Measurements from ENCODE around the gene NPEPL1.

NPEPL1 gene

DNA sequence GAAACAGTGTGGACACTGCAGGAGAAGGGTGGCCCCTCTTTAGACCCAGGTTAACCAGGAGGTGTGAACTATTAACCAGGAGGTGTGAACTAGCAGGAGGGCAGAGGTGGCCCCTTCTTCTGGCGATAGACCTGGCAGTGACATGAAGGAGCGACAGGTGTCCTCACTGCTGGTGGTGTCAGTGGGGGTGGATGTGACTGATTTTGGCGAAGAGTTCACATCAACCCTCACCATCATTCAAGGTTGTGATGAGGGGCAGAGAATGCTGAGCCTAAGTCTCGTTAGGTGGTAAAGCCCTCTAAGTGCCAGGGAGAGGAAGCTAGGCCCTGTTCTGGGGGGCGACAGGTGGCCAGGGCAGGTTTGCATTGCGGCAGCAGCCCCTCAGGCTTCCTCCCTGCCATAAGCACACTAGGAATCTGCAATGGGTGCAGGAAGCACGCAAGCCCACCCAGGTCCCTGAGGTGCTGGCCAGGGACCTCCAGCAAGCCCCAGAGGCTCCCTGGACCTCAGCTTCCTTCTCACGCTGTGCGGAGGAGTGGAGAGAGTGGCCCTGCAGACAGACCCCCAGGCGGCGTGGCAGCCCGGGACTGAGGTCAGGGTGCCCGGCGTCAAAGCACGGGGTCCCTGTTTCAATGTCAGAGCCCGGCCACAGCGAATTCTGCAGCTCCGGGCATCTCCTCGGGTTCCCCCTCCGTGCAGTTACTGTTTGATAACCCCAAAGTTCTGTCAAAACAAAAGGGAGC lies 13.7 kb downstream of the NPEPL1 start:
- Histone ChIP-seq H3K4me1 (ENCODE audit: control insufficient read depth in 5 of 5, insufficient read depth in 5 of 5, low read length in 5 of 5) (peaks cover 0 to 7% (median 0%) of the 10 kb centered on the region in 5 donors), H3K9ac (ENCODE audit: low read length in 5 of 5) (no peak overlapping the region), H3K9me3 (ENCODE audit: control insufficient read depth in 5 of 5, low read length in 5 of 5) (no peaks in the 10 kb centered on the region), H3K4me3 (ENCODE audit: low read depth in 1 of 5, low read length in 5 of 5) (no peak overlapping the region), H3K27ac (ENCODE audit: low read depth, low read length) (no peak overlapping the region), H3K36me3 (ENCODE audit: control insufficient read depth in 5 of 5, insufficient read depth in 5 of 5, low read length in 5 of 5) (peaks cover 10 to 78% (median 60%) of the 10 kb centered on the region in 5 donors), H3K27me3 (ENCODE audit: control insufficient read depth in 5 of 5, insufficient read depth in 4 of 5, low read length in 5 of 5) (no peaks in the 10 kb centered on the region)

GRCh38 chr20:58706975-58707681 lies 14.5 kb downstream of the NPEPL1 start:
- no peak overlapping the region for H3K4me3 ChIP-seq (ENCODE audit: low read depth in 1 of 5, low read length in 5 of 5)
- no peaks in the 10 kb centered on the region for H3K4me1 ChIP-seq (ENCODE audit: control insufficient read depth in 5 of 5, insufficient read depth in 5 of 5, low read length in 5 of 5)
- H3K36me3 ChIP-seq (ENCODE audit: control insufficient read depth in 5 of 5, insufficient read depth in 5 of 5, low read length in 5 of 5), result peaks cover 10 to 77% (median 52%) of the 10 kb centered on the region in 5 donors
- H3K9ac ChIP-seq (ENCODE audit: low read length in 5 of 5), result no peak overlapping the region
- H3K27me3 ChIP-seq (ENCODE audit: control insufficient read depth in 5 of 5, insufficient read depth in 4 of 5, low read length in 5 of 5), result no peaks in the 10 kb centered on the region
- H3K9me3 ChIP-seq (ENCODE audit: control insufficient read depth in 5 of 5, low read length in 5 of 5), result no peaks in the 10 kb centered on the region
- no peak overlapping the region for H3K27ac ChIP-seq (ENCODE audit: low read depth, low read length)

DNA sequence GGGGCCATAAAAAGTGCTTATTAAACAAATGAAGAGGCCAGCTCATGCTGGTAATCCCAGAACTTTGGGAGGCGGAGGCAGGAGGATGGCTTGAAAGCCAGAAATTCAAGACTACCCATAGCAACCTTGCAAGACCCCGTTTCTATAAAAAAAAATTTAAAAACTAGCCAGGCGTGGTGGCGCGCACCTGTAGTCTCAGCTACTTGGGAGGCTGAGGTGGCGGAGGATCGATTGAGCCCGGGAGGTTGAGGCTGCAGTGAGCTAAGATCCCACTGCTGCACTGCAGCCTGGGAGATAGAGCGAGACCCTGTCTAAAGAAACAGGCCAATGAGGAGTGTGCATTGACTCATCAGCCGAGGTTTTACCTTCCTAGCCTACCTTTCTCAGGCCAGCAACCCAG lies 15.2 kb downstream of the NPEPL1 start:
- no peak overlapping the region for H3K4me3 ChIP-seq (ENCODE audit: low read depth in 1 of 5, low read length in 5 of 5)
- H3K27me3 ChIP-seq (ENCODE audit: control insufficient read depth in 5 of 5, insufficient read depth in 4 of 5, low read length in 5 of 5), result no peaks in the 10 kb centered on the region
- no peak overlapping the region for H3K27ac ChIP-seq (ENCODE audit: low read depth, low read length)
- H3K36me3 ChIP-seq (ENCODE audit: control insufficient read depth in 5 of 5, insufficient read depth in 5 of 5, low read length in 5 of 5), result peaks cover 5 to 76% (median 51%) of the 10 kb centered on the region in 5 donors
- no peaks in the 10 kb centered on the region for H3K9me3 ChIP-seq (ENCODE audit: control insufficient read depth in 5 of 5, low read length in 5 of 5)
- no peaks in the 10 kb centered on the region for H3K4me1 ChIP-seq (ENCODE audit: control insufficient read depth in 5 of 5, insufficient read depth in 5 of 5, low read length in 5 of 5)
- no peak overlapping the region for H3K9ac ChIP-seq (ENCODE audit: low read length in 5 of 5)

GRCh38 chr20:58708246-58708931 lies 15.8 kb downstream of the NPEPL1 start:
- Histone ChIP-seq H3K27ac (ENCODE audit: low read depth, low read length) (no peak overlapping the region), H3K4me1 (ENCODE audit: control insufficient read depth in 5 of 5, insufficient read depth in 5 of 5, low read length in 5 of 5) (no peaks in the 10 kb centered on the region), H3K4me3 (ENCODE audit: low read depth in 1 of 5, low read length in 5 of 5) (no peak overlapping the region), H3K9ac (ENCODE audit: low read length in 5 of 5) (no peak overlapping the region), H3K27me3 (ENCODE audit: control insufficient read depth in 5 of 5, insufficient read depth in 4 of 5, low read length in 5 of 5) (no peaks in the 10 kb centered on the region), H3K36me3 (ENCODE audit: control insufficient read depth in 5 of 5, insufficient read depth in 5 of 5, low read length in 5 of 5) (peaks cover 5 to 71% (median 46%) of the 10 kb centered on the region in 5 donors), H3K9me3 (ENCODE audit: control insufficient read depth in 5 of 5, low read length in 5 of 5) (no peaks in the 10 kb centered on the region)

DNA sequence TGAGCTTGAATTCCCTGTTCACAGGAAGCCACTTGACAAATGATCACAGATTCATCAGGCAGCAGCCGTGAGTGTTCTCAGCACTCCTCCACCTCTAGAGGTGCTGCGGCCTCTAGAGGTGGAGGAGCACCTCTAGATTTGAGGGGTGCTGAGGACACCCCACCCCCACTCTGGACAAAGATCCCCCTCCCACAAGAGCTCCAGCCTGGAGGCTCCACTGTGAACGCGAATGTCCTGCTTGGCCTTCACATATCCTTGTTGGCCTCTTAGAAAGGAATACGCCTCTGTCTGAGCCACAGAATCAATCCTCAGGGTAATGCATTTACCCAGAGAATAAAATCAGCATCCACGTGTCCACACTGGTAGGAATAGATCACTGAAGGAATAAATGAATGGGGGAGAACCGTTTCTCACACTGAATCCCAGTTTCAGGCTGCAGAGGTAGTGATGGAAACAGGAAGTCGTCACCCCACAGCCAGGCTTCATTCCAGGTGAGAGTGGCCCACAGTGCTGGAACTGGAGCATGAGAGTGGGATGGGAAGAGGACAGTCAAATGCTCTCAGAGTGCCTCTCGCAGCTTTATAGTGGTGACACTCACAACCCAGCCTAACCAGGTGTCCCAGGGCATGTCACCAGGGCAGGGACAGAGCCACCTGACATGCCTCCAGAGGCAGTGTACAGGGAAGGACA lies 16.6 kb downstream of the NPEPL1 start:
- no peak overlapping the region for H3K9ac ChIP-seq (ENCODE audit: low read length in 5 of 5)
- H3K4me3 ChIP-seq (ENCODE audit: low read depth in 1 of 5, low read length in 5 of 5), result no peak overlapping the region
- H3K4me1 ChIP-seq (ENCODE audit: control insufficient read depth in 5 of 5, insufficient read depth in 5 of 5, low read length in 5 of 5), result no peaks in the 10 kb centered on the region
- H3K9me3 ChIP-seq (ENCODE audit: control insufficient read depth in 5 of 5, low read length in 5 of 5), result no peaks in the 10 kb centered on the region
- H3K36me3 ChIP-seq (ENCODE audit: control insufficient read depth in 5 of 5, insufficient read depth in 5 of 5, low read length in 5 of 5), result peaks cover 4 to 71% (median 45%) of the 10 kb centered on the region in 5 donors
- H3K27me3 ChIP-seq (ENCODE audit: control insufficient read depth in 5 of 5, insufficient read depth in 4 of 5, low read length in 5 of 5), result no peaks in the 10 kb centered on the region
- H3K27ac ChIP-seq (ENCODE audit: low read depth, low read length), result no peak overlapping the region

- no peaks in the 10 kb centered on the region for H3K9me3 ChIP-seq (ENCODE audit: control insufficient read depth in 5 of 5, low read length in 5 of 5)
- no peaks in the 10 kb centered on the region for H3K4me1 ChIP-seq (ENCODE audit: control insufficient read depth in 5 of 5, insufficient read depth in 5 of 5, low read length in 5 of 5)
- no peaks in the 10 kb centered on the region for H3K27me3 ChIP-seq (ENCODE audit: control insufficient read depth in 5 of 5, insufficient read depth in 4 of 5, low read length in 5 of 5)
Observed at GRCh38 chr20:58709703-58710039, 17.1 kb downstream of the NPEPL1 start.

DNA sequence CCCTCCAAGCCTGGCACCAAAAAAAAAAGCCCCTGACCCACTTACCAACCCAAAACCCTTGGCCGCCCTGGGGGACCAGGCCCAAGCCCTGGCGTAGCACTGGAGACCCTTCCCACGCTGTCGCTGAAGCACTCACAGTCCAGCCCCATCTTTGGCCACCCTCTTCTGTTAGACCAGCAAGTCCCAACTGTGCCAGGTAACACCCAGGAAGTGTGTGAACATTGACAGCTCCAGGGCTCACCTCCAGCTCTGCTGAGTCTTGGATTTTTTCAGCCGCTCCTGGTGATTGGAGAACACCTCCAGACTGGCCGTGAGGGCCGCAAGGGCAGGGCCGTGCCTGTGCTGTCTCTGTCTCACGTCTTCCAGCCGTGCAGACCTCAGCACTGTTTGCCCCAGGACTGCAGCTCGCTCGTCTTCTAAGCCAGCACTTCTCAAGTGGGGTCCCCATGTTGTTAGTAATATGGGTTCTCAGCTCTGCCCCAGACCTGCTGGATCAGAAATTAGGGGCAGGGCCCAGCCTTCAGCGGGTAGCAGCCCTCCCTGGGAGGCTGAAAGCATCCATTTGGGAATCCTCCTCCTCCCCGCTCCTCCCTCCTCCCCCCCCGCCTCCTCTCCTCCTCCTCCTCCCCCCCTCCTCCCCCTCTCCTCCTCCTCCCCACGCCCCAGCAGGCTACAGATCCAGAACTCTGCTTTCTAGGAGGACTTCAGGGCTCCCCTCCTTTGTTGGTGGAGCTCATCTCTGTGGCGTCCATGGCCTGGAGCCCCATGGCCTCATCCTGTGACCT lies 18.1 kb downstream of the NPEPL1 start:
- Histone ChIP-seq H3K9me3 (ENCODE audit: control insufficient read depth in 5 of 5, low read length in 5 of 5) (no peaks in the 10 kb centered on the region), H3K27me3 (ENCODE audit: control insufficient read depth in 5 of 5, insufficient read depth in 4 of 5, low read length in 5 of 5) (no peaks in the 10 kb centered on the region), H3K9ac (ENCODE audit: low read length in 5 of 5) (no peak overlapping the region), H3K36me3 (ENCODE audit: control insufficient read depth in 5 of 5, insufficient read depth in 5 of 5, low read length in 5 of 5) (peaks cover 0 to 78% (median 49%) of the 10 kb centered on the region in 5 donors), H3K4me1 (ENCODE audit: control insufficient read depth in 5 of 5, insufficient read depth in 5 of 5, low read length in 5 of 5) (no peaks in the 10 kb centered on the region), H3K4me3 (ENCODE audit: low read depth in 1 of 5, low read length in 5 of 5) (no peak overlapping the region), H3K27ac (ENCODE audit: low read depth, low read length) (no peak overlapping the region)

More at GRCh38 chr20:58709703-58710039, 17.1 kb downstream of the NPEPL1 start:
- Histone ChIP-seq H3K27ac (ENCODE audit: low read depth, low read length) (no peak overlapping the region), H3K36me3 (ENCODE audit: control insufficient read depth in 5 of 5, insufficient read depth in 5 of 5, low read length in 5 of 5) (peaks cover 0 to 73% (median 45%) of the 10 kb centered on the region in 5 donors), H3K4me3 (ENCODE audit: low read depth in 1 of 5, low read length in 5 of 5) (no peak overlapping the region), H3K9ac (ENCODE audit: low read length in 5 of 5) (no peak overlapping the region)

DNA sequence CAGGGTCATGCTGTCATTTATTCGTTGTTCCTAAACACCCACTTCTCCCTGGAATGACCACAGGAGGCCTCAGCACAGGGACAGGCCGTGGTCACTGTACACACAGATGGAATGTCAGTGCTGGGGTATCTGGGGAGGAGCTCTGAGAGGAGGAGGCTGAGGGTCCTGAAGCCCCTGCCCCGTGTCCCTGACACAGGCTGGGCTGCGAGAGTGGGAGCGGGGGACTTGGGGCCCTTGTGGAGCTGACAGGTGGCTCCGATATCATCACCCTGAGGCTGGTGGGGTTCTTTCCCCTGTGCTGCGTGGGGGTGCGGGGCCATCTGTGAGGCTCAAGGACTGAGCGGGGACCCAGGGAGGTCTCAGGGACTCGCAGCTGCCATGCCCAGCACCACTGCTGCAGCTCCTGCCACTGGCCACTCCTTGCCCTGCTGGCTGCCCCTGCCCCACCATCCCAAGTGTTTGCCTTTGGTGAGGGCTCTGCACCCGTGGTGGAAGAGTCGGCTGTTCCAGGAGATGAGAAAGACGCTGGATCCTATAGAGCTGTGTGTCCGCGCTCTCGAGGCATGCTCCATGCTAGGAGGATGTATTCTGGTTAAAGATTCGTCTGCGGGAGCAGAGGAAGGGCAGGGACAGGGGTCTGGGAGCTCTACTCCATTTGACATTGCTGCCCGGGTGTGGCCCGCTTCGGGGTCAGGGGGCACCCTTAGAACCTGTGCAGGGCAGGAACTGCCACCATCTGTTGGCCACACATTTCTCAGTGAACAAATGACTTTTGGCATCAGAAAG lies 18.9 kb downstream of the NPEPL1 start:
- Histone ChIP-seq H3K4me3 (ENCODE audit: low read depth in 1 of 5, low read length in 5 of 5) (no peak overlapping the region), H3K9me3 (ENCODE audit: control insufficient read depth in 5 of 5, low read length in 5 of 5) (no peaks in the 10 kb centered on the region), H3K4me1 (ENCODE audit: control insufficient read depth in 5 of 5, insufficient read depth in 5 of 5, low read length in 5 of 5) (no peaks in the 10 kb centered on the region), H3K36me3 (ENCODE audit: control insufficient read depth in 5 of 5, insufficient read depth in 5 of 5, low read length in 5 of 5) (peaks cover 0 to 79% (median 44%) of the 10 kb centered on the region in 5 donors), H3K27ac (ENCODE audit: low read depth, low read length) (no peak overlapping the region), H3K27me3 (ENCODE audit: control insufficient read depth in 5 of 5, insufficient read depth in 4 of 5, low read length in 5 of 5) (no peaks in the 10 kb centered on the region), H3K9ac (ENCODE audit: low read length in 5 of 5) (no peak overlapping the region)

All from subcutaneous abdominal adipose tissue (tissue), 5 donors.